ENCODE results near the gene AFMID. TPM values are rescaled to one million over a fixed set of nuclear protein-coding genes. Genes with fewer than 3 reads are reported as not detected.

Gene AFMID
- total and polyA plus RNA-seq, 9 donors = 32.4 to 69.5 (median 41.2) TPM

GRCh38 chr17:78174346-78174869, 12.8 kb upstream of the AFMID start:
- Histone ChIP-seq H3K27ac (peak overlapping the region; percentile 74 to 77), H3K4me3 (no peak overlapping the region), H3K36me3 (no peaks in the 10 kb centered on the region), H3K9me3 (no peaks in the 10 kb centered on the region), H3K27me3 (no peaks in the 10 kb centered on the region), H3K4me1 (ENCODE audit: insufficient read depth) (peaks cover 23% of the 10 kb centered on the region)
- WGBS, 3 donors = 76 to 82% (median 81%) methylated on average over 15 of the region's 15 CpGs
- TF ChIP-seq CTCF (IDR thresholded peaks at IDR 0.05) (peak in 1 of 3 donors; percentile 22), EP300 (IDR thresholded peaks at IDR 0.05) (no peak)
- intact Hi-C loops (cut with DNase I) = no loop called here
- peak in 4 of 5 donors; percentile 50 to 60 (median 56) for DNase-seq

GRCh38 chr17:78174870-78175642, 12.1 kb upstream of the AFMID start:
- intact Hi-C loops (cut with DNase I) = loop anchor here in 2 of 4 donors (5.0 kb wide), 1 partner anchor 63 kb away; no protein-coding TSS in a partner anchor
- H3K27me3 ChIP-seq = no peaks in the 10 kb centered on the region
- TF ChIP-seq POLR2A (IDR thresholded peaks at IDR 0.05) (no peak), EP300 (IDR thresholded peaks at IDR 0.05) (no peak), CTCF (IDR thresholded peaks at IDR 0.05) (no peak)
- H3K36me3 ChIP-seq = no peaks in the 10 kb centered on the region
- DNase-seq = peak in 1 of 5 donors; percentile 41
- peak overlapping the region; percentile 74 to 77 for H3K27ac ChIP-seq
- no peak overlapping the region for H3K4me3 ChIP-seq
- H3K4me1 ChIP-seq (ENCODE audit: insufficient read depth) = peaks cover 24% of the 10 kb centered on the region
- H3K9me3 ChIP-seq = no peaks in the 10 kb centered on the region
- WGBS, 3 donors = 75 to 87% (median 83%) methylated on average over 28 of the region's 28 CpGs

- no peak for DNase-seq
- Histone ChIP-seq H3K9me3 (no peaks in the 10 kb centered on the region), H3K4me1 (ENCODE audit: insufficient read depth) (peaks cover 24% of the 10 kb centered on the region), H3K4me3 (no peak overlapping the region), H3K27ac (no peak overlapping the region), H3K27me3 (no peaks in the 10 kb centered on the region), H3K36me3 (no peaks in the 10 kb centered on the region)
- intact Hi-C loops (cut with DNase I) = loop anchor here in 2 of 4 donors (5.0 kb wide), 1 partner anchor 63 kb away; no protein-coding TSS in a partner anchor
- TF ChIP-seq EP300 (IDR thresholded peaks at IDR 0.05) = no peak
- TF ChIP-seq CTCF (IDR thresholded peaks at IDR 0.05) = no peak
- TF ChIP-seq POLR2A (IDR thresholded peaks at IDR 0.05) = no peak
- 62 to 73% (median 71%) methylated on average over 14 of the region's 14 CpGs for WGBS, 3 donors
These were observed 11.6 kb upstream of the AFMID start for GRCh38 chr17:78175643-78175981.

GRCh38 chr17:78176548-78177025, 10.6 kb upstream of the AFMID start:
- Histone ChIP-seq H3K27me3 (no peaks in the 10 kb centered on the region), H3K4me3 (no peak overlapping the region), H3K9me3 (no peaks in the 10 kb centered on the region), H3K36me3 (no peaks in the 10 kb centered on the region), H3K4me1 (ENCODE audit: insufficient read depth) (peaks cover 28% of the 10 kb centered on the region), H3K27ac (no peak overlapping the region)
- intact Hi-C loops (cut with DNase I) = loop anchor here (1.0 to 5.0 kb wide), 3 partner anchors 64 kb away; no protein-coding TSS in a partner anchor
- DNase-seq = peak; percentile 58 to 83 (median 75)
- 26 to 47% (median 46%) methylated on average over 14 of the region's 14 CpGs for WGBS, 3 donors
- peak; percentile 67 to 77 (median 68) for TF ChIP-seq CTCF (IDR thresholded peaks at IDR 0.05)
- no peak for TF ChIP-seq POLR2A (IDR thresholded peaks at IDR 0.05)
- TF ChIP-seq EP300 (IDR thresholded peaks at IDR 0.05) = no peak

All from ovary (tissue), 9 donors.